ENCODE data around the gene MTERF1.

Gene MTERF1

DNA sequence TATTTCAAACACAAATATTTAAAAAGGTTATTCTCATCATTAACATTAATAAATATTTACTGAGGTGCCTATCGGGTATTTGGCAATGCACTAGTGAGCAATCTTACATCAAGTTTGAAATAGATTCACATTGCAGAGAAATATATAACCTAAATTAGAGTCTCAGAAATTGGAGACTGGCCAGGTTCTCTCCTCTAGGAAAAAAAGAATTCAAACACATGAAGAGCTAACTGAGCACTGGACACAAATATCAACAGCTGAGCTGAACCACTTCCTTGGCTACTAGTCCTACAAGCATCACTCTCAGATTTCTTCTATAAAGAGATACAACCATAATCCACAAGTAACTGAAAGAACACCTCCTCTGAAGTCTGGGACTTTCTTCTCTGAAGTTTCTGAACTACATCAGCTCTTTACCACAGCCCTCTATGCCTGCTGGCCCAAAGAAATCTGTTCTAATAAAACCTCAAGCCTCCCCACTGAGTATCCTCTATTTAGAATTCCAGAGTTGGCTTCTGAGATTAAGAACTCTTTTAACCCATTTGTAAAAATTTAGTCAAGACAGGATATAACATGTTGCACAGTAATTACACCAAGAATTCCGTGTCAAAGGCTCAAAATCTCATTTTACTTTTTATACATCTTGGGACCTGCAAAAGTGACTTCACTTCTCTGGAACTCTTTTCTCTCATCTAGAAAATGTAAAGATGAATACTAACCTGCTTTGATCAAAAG is 45.2 kb downstream of the MTERF1 start:
- H3K27ac ChIP-seq (ENCODE audit: insufficient read depth, low read length, poor library complexity, severe bottlenecking), result no peak overlapping the region
- no peaks in the 10 kb centered on the region for H3K36me3 ChIP-seq (ENCODE audit: control insufficient read depth, insufficient read depth, low read length)
- no peaks in the 10 kb centered on the region for H3K4me1 ChIP-seq (ENCODE audit: control insufficient read depth, insufficient read depth, low read length, poor library complexity, severe bottlenecking)
- H3K27me3 ChIP-seq (replicated peaks; ENCODE audit: control insufficient read depth, insufficient read depth, low read length, poor library complexity, severe bottlenecking), result no peaks in the 10 kb centered on the region
- DNase-seq, result no peak
- H3K9me3 ChIP-seq (ENCODE audit: control insufficient read depth, low read length), result no peaks in the 10 kb centered on the region
- H3K4me3 ChIP-seq (ENCODE audit: insufficient read depth, low read depth, low read length, poor library complexity, severe bottlenecking), result no peak overlapping the region

DNA sequence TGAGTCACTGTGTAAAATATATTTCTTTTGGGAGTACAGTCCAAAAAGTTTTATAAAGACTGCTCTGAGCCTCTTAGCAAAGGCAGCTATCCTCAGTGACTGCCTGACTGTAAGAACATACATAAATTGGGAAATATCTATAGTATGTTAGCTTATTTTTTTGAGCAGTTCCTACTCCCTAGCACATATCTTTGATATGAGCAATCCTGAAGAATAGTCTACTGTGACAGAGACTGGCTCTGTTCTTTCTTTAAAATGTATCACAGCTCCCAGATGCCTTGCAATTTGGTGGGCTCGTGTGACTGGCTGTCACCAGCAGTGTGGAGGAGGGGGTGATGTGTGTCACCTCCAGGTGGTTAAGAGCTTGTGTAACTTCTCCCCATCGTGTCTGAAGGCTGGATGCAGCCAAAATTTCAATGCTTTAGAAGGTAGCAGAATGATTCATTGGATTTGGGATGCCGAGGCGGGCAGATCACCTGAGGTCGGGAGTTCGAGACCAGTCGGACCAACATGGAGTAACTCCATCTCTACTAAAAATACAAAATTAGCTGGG is 47.9 kb downstream of the MTERF1 start:
- no peaks in the 10 kb centered on the region for H3K4me1 ChIP-seq (ENCODE audit: control insufficient read depth, insufficient read depth, low read length, poor library complexity, severe bottlenecking)
- no peak overlapping the region for H3K4me3 ChIP-seq (ENCODE audit: insufficient read depth, low read depth, low read length, poor library complexity, severe bottlenecking)
- DNase-seq, result no peak
- H3K27me3 ChIP-seq (replicated peaks; ENCODE audit: control insufficient read depth, insufficient read depth, low read length, poor library complexity, severe bottlenecking), result no peaks in the 10 kb centered on the region
- H3K9me3 ChIP-seq (ENCODE audit: control insufficient read depth, low read length), result no peaks in the 10 kb centered on the region
- no peaks in the 10 kb centered on the region for H3K36me3 ChIP-seq (ENCODE audit: control insufficient read depth, insufficient read depth, low read length)
- no peak overlapping the region for H3K27ac ChIP-seq (ENCODE audit: insufficient read depth, low read length, poor library complexity, severe bottlenecking)

- Histone ChIP-seq H3K36me3 (ENCODE audit: control insufficient read depth, insufficient read depth, low read length) (no peaks in the 10 kb centered on the region), H3K4me1 (ENCODE audit: control insufficient read depth, insufficient read depth, low read length, poor library complexity, severe bottlenecking) (no peaks in the 10 kb centered on the region), H3K27ac (ENCODE audit: insufficient read depth, low read length, poor library complexity, severe bottlenecking) (no peak overlapping the region), H3K4me3 (ENCODE audit: insufficient read depth, low read depth, low read length, poor library complexity, severe bottlenecking) (no peak overlapping the region), H3K9me3 (ENCODE audit: control insufficient read depth, low read length) (peaks cover 5% of the 10 kb centered on the region), H3K27me3 (replicated peaks; ENCODE audit: control insufficient read depth, insufficient read depth, low read length, poor library complexity, severe bottlenecking) (no peaks in the 10 kb centered on the region)
- no peak for DNase-seq
Measured at GRCh38 chr7:91827169-91827568, 53.3 kb downstream of the MTERF1 start.

GRCh38 chr7:91826377-91826776 is 54.1 kb downstream of the MTERF1 start:
- no peaks in the 10 kb centered on the region for H3K36me3 ChIP-seq (ENCODE audit: control insufficient read depth, insufficient read depth, low read length)
- H3K27ac ChIP-seq (ENCODE audit: insufficient read depth, low read length, poor library complexity, severe bottlenecking), result no peak overlapping the region
- H3K4me3 ChIP-seq (ENCODE audit: insufficient read depth, low read depth, low read length, poor library complexity, severe bottlenecking), result no peak overlapping the region
- H3K9me3 ChIP-seq (ENCODE audit: control insufficient read depth, low read length), result peaks cover 5% of the 10 kb centered on the region
- no peaks in the 10 kb centered on the region for H3K4me1 ChIP-seq (ENCODE audit: control insufficient read depth, insufficient read depth, low read length, poor library complexity, severe bottlenecking)
- no peaks in the 10 kb centered on the region for H3K27me3 ChIP-seq (replicated peaks; ENCODE audit: control insufficient read depth, insufficient read depth, low read length, poor library complexity, severe bottlenecking)
- no peak for DNase-seq

GRCh38 chr7:91824201-91824600 is 56.3 kb downstream of the MTERF1 start:
- no peaks in the 10 kb centered on the region for H3K36me3 ChIP-seq (ENCODE audit: control insufficient read depth, insufficient read depth, low read length)
- DNase-seq, result no peak

More at GRCh38 chr7:91824201-91824600, 56.3 kb downstream of the MTERF1 start:
- Histone ChIP-seq H3K9me3 (ENCODE audit: control insufficient read depth, low read length) (peaks cover 5% of the 10 kb centered on the region), H3K27me3 (replicated peaks; ENCODE audit: control insufficient read depth, insufficient read depth, low read length, poor library complexity, severe bottlenecking) (no peaks in the 10 kb centered on the region), H3K27ac (ENCODE audit: insufficient read depth, low read length, poor library complexity, severe bottlenecking) (no peak overlapping the region), H3K4me3 (ENCODE audit: insufficient read depth, low read depth, low read length, poor library complexity, severe bottlenecking) (no peak overlapping the region), H3K4me1 (ENCODE audit: control insufficient read depth, insufficient read depth, low read length, poor library complexity, severe bottlenecking) (no peaks in the 10 kb centered on the region)
